ENCODE data around the gene CACNB4. TPM values are rescaled to one million over a fixed set of nuclear protein-coding genes. Genes with fewer than 3 reads are reported as not detected.
A peak's percentile ranks its signal among the peaks of the same experiment; 100 is the strongest.
"Not testable (repeated sequence)": the region's sequence is repeated elsewhere in the genome, so short reads cannot be mapped to it uniquely, and the experiment has no call there.

CACNB4 gene
- polyA plus RNA-seq, 12 donors = 4.1 to 7.4 (median 5.1) TPM; not detected in 1

GRCh38 chr2:151946250-151946884, 152.5 kb downstream of the CACNB4 start:
- DNase-seq = no peak

GRCh38 chr2:151945602-151946001, 153.2 kb downstream of the CACNB4 start:
- DNase-seq = no peak

DNA sequence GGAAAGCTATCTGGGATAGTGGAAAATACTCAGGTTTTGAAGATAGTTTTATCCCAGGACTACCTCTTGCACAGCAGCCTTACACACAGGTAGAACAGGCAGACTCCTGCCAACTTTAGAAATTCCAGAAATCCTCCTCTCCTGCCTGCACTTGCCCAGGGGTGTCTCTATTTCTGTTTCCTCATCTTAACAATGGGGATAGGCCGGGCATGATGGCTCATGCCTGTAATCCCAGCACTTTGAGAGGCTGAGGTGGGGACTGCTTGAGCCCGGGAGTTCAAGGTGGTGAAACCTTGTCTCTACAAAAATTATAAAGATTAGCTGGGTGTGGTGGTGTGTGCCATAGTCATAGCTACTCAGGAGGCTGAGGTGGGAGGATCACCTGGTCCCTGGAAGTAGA, 153.7 kb downstream of the CACNB4 start:
- DNase-seq = no peak

- DNase-seq = no peak
Observed at GRCh38 chr2:151943461-151943860, 155.4 kb downstream of the CACNB4 start.

- not testable (repeated sequence) for DNase-seq
Observed at GRCh38 chr2:151942540-151943205, 156.2 kb downstream of the CACNB4 start.

- DNase-seq = peak; percentile 26
Observed at GRCh38 chr2:151937966-151938365, 160.9 kb downstream of the CACNB4 start.

GRCh38 chr2:151936626-151937025, 162.2 kb downstream of the CACNB4 start:
- no peak for DNase-seq

GRCh38 chr2:151933266-151933804, 165.5 kb downstream of the CACNB4 start:
- DNase-seq = no peak

- no peak for DNase-seq
Observed at GRCh38 chr2:151931756-151932155, 167.1 kb downstream of the CACNB4 start.

- DNase-seq = no peak
Observed at GRCh38 chr2:151931030-151931611, 167.7 kb downstream of the CACNB4 start.

- no peak for DNase-seq
Observed at GRCh38 chr2:151930042-151930441, 168.8 kb downstream of the CACNB4 start.

DNA sequence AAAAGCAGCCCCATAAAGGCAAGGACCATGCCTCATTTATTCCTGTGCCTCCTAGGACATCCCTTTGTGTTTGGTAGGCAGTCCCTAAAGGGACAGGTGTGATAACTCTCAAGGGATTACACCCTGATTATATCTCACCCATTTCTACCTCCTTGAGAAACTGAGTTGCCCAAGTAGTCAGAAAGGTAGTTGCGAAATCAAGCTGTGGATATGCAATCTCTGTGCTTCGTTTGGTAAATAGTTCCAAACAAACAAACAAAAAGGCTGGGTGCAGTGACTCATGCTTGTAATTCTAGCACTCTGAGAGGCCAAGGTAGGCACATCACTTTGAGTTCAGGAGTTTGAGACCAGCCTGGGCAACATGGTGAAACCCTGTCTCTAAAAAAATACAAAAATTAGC, 170.5 kb downstream of the CACNB4 start:
- DNase-seq = no peak

GRCh38 chr2:151927501-151928221, 171.2 kb downstream of the CACNB4 start:
- no peak for DNase-seq

GRCh38 chr2:151922845-151923666, 175.8 kb downstream of the CACNB4 start:
- DNase-seq = peak; percentile 37

DNA sequence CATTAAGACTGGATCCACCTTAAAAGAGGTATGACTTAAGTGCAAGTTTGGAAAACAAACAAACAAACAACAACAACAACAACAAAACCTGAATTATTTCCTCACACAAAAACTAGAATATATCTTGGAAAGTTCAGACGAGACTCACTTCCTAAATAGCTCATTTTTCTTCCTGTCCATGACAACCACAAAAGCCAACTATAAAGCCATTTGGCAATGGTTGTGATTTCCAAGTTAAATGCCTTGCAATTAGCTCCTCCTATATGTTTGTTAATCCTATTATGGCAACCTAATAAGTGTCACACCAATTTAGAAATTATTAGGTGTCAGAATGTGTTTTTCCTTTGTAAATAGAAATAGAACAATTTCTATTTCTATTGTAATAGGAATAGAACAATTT, 179.1 kb downstream of the CACNB4 start:
- DNase-seq = no peak

DNA sequence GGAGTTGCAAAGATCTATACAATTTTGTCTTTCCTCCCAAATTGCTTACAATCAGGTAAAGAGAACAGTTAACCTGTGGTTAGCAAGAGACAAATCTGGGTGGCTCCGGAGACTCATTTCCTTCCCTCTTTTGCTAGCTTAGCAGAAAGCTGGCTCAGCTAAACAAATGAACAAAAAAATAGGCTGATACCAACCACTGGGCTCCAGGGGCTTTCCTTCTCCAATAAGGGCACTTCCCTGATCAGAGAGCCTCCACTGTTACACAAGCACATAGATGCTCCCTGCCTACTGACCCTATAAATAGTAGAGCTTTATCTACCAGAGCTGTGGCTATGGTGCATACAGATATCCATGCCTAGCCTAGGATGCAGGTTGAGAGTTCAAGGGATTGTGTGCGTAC, 180.5 kb downstream of the CACNB4 start:
- no peak for DNase-seq

DNA sequence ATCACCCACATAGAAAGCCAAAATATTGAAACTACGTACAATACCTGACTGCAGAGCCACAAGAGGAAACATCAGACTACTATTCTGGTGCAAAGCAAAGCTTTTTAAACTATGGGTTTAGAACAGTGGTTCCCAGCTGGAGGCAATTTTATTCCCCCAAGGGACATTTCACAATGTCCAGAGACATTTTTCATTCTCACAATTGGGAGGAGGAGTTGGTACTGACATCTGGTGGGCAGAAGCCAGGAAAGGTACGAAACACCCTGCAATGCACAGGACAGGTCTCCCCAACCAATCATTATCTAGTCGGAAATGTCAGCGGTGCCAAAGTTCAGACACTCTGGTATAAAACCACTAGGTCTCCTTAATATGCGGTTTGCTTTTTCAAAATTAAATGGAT, 182.2 kb downstream of the CACNB4 start:
- DNase-seq = no peak

DNA sequence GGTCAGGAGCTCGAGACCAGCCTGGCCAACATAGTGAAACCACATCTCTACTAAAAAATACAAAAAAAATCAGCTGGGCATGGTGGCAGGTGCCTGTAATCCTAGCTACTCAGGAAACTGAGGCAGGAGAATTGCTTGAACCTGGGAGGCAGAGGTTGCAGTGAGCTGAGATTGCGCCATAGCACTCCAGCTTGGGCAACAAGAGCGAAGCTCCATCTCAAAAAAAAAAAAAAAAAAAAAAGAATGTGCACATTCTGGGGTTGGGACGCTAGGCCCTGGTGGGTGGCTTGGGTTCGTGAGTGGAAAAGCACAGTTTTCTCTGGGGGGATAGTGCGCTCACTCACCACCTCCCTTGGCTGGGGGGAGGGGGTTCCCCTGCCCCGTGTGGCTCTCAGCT, 183.2 kb downstream of the CACNB4 start:
- not testable (repeated sequence) for DNase-seq

- no peak for DNase-seq
Observed at GRCh38 chr2:151914989-151915628, 183.7 kb downstream of the CACNB4 start.

DNA sequence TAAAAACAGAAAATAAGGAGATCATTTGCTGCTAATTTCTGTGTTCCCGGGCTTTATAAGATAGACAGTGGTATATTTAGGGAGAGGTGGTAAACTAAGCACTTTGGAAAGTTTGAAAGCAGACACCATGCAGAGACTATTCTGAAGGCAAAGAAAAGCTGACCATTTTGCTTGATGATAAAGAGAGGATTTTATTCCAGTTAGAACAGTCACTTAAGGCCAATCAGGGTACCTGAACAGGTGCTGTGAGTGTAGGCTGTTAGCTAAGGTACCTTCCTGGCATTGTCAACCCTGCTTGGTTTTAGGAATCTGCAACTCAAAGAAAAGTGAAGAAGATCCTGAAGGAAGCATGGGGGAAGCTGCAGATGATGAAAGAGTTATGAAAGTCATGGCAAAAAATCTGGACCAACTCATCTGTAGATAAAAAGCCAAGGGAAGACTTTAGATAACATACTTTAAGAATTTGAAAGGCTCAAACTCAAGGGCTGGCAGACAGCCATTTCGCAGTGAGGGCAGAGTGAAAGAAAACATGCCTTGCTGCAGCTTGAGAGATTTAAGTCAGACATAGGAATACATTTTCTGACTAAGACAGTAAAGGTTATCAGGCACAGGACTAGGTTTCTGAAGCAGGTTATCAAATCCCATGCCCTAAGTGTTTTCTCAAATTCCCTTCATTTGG, 190.5 kb downstream of the CACNB4 start:
- no peak for DNase-seq

Measured in muscle of arm (tissue), 12 donors.